Activated CD8-positive, alpha-beta T cell treated with anti-CD3 and anti-CD28 coated beads for 36 hours (primary cell): Measurements from ENCODE around the gene MYO5B. TPM values are rescaled to one million over a fixed set of nuclear protein-coding genes. Genes with fewer than 3 reads are reported as not detected.

Experiments used
- ATAC-seq: fragments of 200-7000 bp; cut with Tn5 transposase; one replicate; pipeline ENCODE4 v1.10.0; 2021; ENCODE audit warnings: mild to moderate bottlenecking, moderate library complexity
- CTCF ChIA-PET: fragments of 350-600 bp; sonication (Branson Sonifier 250); formaldehyde crosslinking; loops from one replicate; lab custom pipeline; 2021; ENCODE audit warnings: antibody characterized with exemption; lab: Charles Lee
- POLR2A ChIA-PET: fragments of 350-600 bp; sonication (Branson Sonifier 250); formaldehyde crosslinking; loops from one replicate; lab custom pipeline; 2021; ENCODE audit warnings: antibody characterized with exemption; lab: Charles Lee
- DNase-seq: peaks from one replicate; pipeline ENCODE4 v3.0.0-alpha.2; 2020
- H3K27ac Mint-ChIP-seq: one replicate; pipeline ENCODE4 v1.8.0; 2021; ENCODE audit warnings: mild to moderate bottlenecking, mixed read lengths
- H3K27me3 Mint-ChIP-seq: one replicate; pipeline ENCODE4 v1.8.0; 2021; ENCODE audit warnings: mixed read lengths
- H3K36me3 Mint-ChIP-seq: one replicate; pipeline ENCODE4 v1.8.0; 2021; ENCODE audit warnings: low read depth, mixed read lengths
- H3K4me1 Mint-ChIP-seq: one replicate; pipeline ENCODE4 v1.8.0; 2021; ENCODE audit warnings: low read depth, mixed read lengths
- H3K4me3 Mint-ChIP-seq: one replicate; pipeline ENCODE4 v1.8.0; 2021; ENCODE audit warnings: mild to moderate bottlenecking, moderate library complexity, mixed read lengths
- H3K9me3 Mint-ChIP-seq: one replicate; pipeline ENCODE4 v1.8.0; 2021; ENCODE audit warnings: mixed read lengths
- intact Hi-C: fragments of 100-400 bp; cut with micrococcal nuclease; formaldehyde crosslinking; loops from one replicate; pipeline ENCODE4 v1.10.0; 2022
- total RNA-seq, 2 experiments: library from RNA; stranded (reverse); gene quantifications; one replicate each; pipeline ENCODE4 v1.2.3, GENCODE V29; 2021
- TF ChIP-seq, protein P1 (sequence below): fragments of 200-600 bp; IDR thresholded peaks from one replicate; pipeline ENCODE4 v1.8.0; 2022; ENCODE audit warnings: antibody characterized with exemption, mild to moderate bottlenecking

Gene MYO5B
- total RNA-seq, 2 experiments from 2014 or later: 0.09 TPM; not detected in 1

GRCh38 chr18:49948975-49949374, 246.0 kb downstream of the MYO5B start:
- Mint-ChIP-seq H3K36me3 (no peaks in the 10 kb centered on the region), H3K4me3 (no peak overlapping the region), H3K9me3 (no peaks in the 10 kb centered on the region), H3K27me3 (peaks cover 6% of the 10 kb centered on the region), H3K27ac (no peak overlapping the region), H3K4me1 (peaks cover 30% of the 10 kb centered on the region)
- DNase-seq: no peak
- CTCF ChIA-PET: interaction anchor here (1.5 kb wide), 1 partner anchor 16 kb away, joined by 3 read pairs; no protein-coding TSS in a partner anchor
- intact Hi-C loops: no loop called here
- no peak for ATAC-seq
- POLR2A ChIA-PET: no interaction called here
- TF ChIP-seq, protein P1, sequence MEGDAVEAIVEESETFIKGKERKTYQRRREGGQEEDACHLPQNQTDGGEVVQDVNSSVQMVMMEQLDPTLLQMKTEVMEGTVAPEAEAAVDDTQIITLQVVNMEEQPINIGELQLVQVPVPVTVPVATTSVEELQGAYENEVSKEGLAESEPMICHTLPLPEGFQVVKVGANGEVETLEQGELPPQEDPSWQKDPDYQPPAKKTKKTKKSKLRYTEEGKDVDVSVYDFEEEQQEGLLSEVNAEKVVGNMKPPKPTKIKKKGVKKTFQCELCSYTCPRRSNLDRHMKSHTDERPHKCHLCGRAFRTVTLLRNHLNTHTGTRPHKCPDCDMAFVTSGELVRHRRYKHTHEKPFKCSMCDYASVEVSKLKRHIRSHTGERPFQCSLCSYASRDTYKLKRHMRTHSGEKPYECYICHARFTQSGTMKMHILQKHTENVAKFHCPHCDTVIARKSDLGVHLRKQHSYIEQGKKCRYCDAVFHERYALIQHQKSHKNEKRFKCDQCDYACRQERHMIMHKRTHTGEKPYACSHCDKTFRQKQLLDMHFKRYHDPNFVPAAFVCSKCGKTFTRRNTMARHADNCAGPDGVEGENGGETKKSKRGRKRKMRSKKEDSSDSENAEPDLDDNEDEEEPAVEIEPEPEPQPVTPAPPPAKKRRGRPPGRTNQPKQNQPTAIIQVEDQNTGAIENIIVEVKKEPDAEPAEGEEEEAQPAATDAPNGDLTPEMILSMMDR: no peak

DNA sequence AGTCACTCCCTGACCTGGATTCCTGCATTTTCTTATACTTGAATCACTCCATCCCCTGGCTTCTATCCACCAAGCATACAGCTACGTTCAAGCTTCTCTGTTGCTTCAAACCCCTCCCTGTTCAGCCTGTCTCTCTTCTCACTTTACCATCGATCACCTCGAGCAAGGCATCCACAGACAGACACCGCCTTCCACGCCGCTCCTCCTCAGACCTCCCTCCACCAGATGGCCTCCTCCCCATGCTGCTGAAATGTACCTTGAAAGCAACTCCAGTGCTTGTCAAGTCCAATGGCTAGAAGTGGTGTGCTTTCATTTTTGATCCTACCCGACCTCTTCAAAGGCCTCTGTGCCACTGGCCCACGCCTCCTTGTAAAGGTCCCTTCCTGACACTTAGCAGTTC, 250.3 kb downstream of the MYO5B start:
- intact Hi-C loops: no loop called here
- TF ChIP-seq, protein P1: no peak
- H3K4me3 Mint-ChIP-seq: no peak overlapping the region
- ChIA-PET CTCF (interaction anchor here (1.2 kb wide), 1 partner anchor 250 kb away, joined by 3 read pairs; the partner anchor contains the start of gene MYO5B), POLR2A (no interaction called here)
- DNase-seq (peak; percentile 37), ATAC-seq (peak; percentile 55)
- H3K36me3 Mint-ChIP-seq: no peaks in the 10 kb centered on the region
- H3K9me3 Mint-ChIP-seq: no peaks in the 10 kb centered on the region
- no peak overlapping the region for H3K27ac Mint-ChIP-seq
- peaks cover 3% of the 10 kb centered on the region for H3K4me1 Mint-ChIP-seq
- no peaks in the 10 kb centered on the region for H3K27me3 Mint-ChIP-seq

DNA sequence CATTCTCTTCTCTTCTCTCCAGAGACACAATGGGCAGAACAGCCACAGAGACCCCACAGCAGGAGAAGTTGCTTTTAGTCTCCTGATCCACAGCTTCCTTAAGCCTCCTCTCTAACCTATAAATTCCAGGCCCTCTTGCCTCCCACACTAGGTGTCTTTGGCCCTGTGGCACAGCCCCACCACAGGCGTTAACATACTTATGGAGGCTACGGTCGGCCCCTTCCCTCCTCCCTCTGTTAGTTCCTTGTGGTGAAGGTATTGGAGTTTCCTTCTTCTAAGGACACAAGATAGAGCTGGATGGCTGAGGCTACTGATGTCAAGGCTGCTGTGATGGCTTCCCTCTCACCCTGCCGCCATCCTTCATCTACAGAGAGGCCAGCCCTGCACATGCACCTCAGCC, 258.1 kb downstream of the MYO5B start:
- no peaks in the 10 kb centered on the region for H3K4me1 Mint-ChIP-seq
- POLR2A ChIA-PET: no interaction called here

DNA sequence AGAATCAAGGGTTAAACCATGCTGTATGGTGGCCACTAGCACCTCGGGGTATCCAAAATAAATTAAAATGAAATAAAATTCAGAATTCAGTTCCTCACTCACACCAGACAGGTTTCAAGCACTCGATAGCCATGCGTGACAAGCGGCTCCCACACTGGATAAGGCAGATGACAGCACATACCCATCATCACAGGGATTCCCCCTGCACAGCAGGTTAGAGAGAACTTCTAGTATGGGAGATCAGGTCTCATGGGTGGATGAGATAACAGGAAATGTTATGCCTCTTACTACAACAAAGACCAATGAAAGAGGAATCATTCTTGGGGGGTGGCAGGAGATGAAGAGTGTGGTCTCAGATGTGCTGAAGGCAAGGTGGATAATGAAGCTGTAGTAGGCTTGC, 259.7 kb downstream of the MYO5B start:
- Mint-ChIP-seq H3K4me1 (no peaks in the 10 kb centered on the region), H3K27me3 (no peaks in the 10 kb centered on the region), H3K27ac (no peak overlapping the region), H3K4me3 (no peak overlapping the region), H3K36me3 (no peaks in the 10 kb centered on the region), H3K9me3 (no peaks in the 10 kb centered on the region)
- ATAC-seq: no peak
- intact Hi-C loops: no loop called here
- POLR2A ChIA-PET: no interaction called here
- CTCF ChIA-PET: no interaction called here
- DNase-seq: no peak
- TF ChIP-seq, protein P1: no peak

More for the DNA sequence above, 258.1 kb downstream of the MYO5B start:
- CTCF ChIA-PET: no interaction called here
- H3K27me3 Mint-ChIP-seq: no peaks in the 10 kb centered on the region
- H3K36me3 Mint-ChIP-seq: no peaks in the 10 kb centered on the region
- no peak overlapping the region for H3K4me3 Mint-ChIP-seq
- no peak for ATAC-seq
- intact Hi-C loops: no loop called here
- DNase-seq: no peak
- H3K9me3 Mint-ChIP-seq: no peaks in the 10 kb centered on the region
- no peak overlapping the region for H3K27ac Mint-ChIP-seq
- TF ChIP-seq, protein P1: no peak

- H3K36me3 Mint-ChIP-seq: no peaks in the 10 kb centered on the region
- no peak overlapping the region for H3K27ac Mint-ChIP-seq
- POLR2A ChIA-PET: no interaction called here
- no peaks in the 10 kb centered on the region for H3K27me3 Mint-ChIP-seq
- ATAC-seq: no peak
- no peaks in the 10 kb centered on the region for H3K4me1 Mint-ChIP-seq
- H3K4me3 Mint-ChIP-seq: no peak overlapping the region
- TF ChIP-seq, protein P1: no peak
- no peak for DNase-seq
- H3K9me3 Mint-ChIP-seq: no peaks in the 10 kb centered on the region
- intact Hi-C loops: no loop called here
- CTCF ChIA-PET: no interaction called here
These were observed 260.5 kb downstream of the MYO5B start for GRCh38 chr18:49934457-49934856.
